ENCODE results near the gene C2orf76. TPM values are rescaled to one million over a fixed set of nuclear protein-coding genes. Genes with fewer than 3 reads are reported as not detected.
A peak's percentile ranks its signal among the peaks of the same experiment; 100 is the strongest.
"Not testable (repeated sequence)": the region's sequence is repeated elsewhere in the genome, so short reads cannot be mapped to it uniquely, and the experiment has no call there.

Gene C2orf76
- total RNA-seq, 2 experiments from 2014 or later, result 12.3 to 15.6 TPM

- no peaks in the 10 kb centered on the region for H3K4me1 Mint-ChIP-seq
- H3K4me3 Mint-ChIP-seq, result no peak overlapping the region
Measured at GRCh38 chr2:119282996-119283511, 83.6 kb downstream of the C2orf76 start.

GRCh38 chr2:119282146-119282995 lies 84.3 kb downstream of the C2orf76 start:
- DNase-seq, result no peak
- H3K27me3 Mint-ChIP-seq, result no peaks in the 10 kb centered on the region
- H3K27ac Mint-ChIP-seq, result no peak overlapping the region
- no peaks in the 10 kb centered on the region for H3K9me3 Mint-ChIP-seq
- H3K4me3 Mint-ChIP-seq, result no peak overlapping the region
- no peaks in the 10 kb centered on the region for H3K36me3 Mint-ChIP-seq
- no peaks in the 10 kb centered on the region for H3K4me1 Mint-ChIP-seq

More at GRCh38 chr2:119282996-119283511, 83.6 kb downstream of the C2orf76 start:
- no peak for DNase-seq
- H3K9me3 Mint-ChIP-seq, result no peaks in the 10 kb centered on the region
- H3K36me3 Mint-ChIP-seq, result no peaks in the 10 kb centered on the region
- no peaks in the 10 kb centered on the region for H3K27me3 Mint-ChIP-seq
- H3K27ac Mint-ChIP-seq, result no peak overlapping the region

- no peak overlapping the region for H3K27ac Mint-ChIP-seq
- no peaks in the 10 kb centered on the region for H3K36me3 Mint-ChIP-seq
- no peaks in the 10 kb centered on the region for H3K4me1 Mint-ChIP-seq
- no peak for DNase-seq
- H3K4me3 Mint-ChIP-seq, result no peak overlapping the region
- H3K27me3 Mint-ChIP-seq, result no peaks in the 10 kb centered on the region
- H3K9me3 Mint-ChIP-seq, result no peaks in the 10 kb centered on the region
Measured at GRCh38 chr2:119280680-119281079, 86.0 kb downstream of the C2orf76 start.

- H3K27me3 Mint-ChIP-seq, result no peaks in the 10 kb centered on the region
- H3K4me3 Mint-ChIP-seq, result no peak overlapping the region
- no peaks in the 10 kb centered on the region for H3K9me3 Mint-ChIP-seq
- no peak overlapping the region for H3K27ac Mint-ChIP-seq
- H3K36me3 Mint-ChIP-seq, result no peaks in the 10 kb centered on the region
- DNase-seq, result no peak
- no peaks in the 10 kb centered on the region for H3K4me1 Mint-ChIP-seq
Measured at GRCh38 chr2:119279666-119280065, 87.0 kb downstream of the C2orf76 start.

GRCh38 chr2:119278946-119279345 lies 87.7 kb downstream of the C2orf76 start:
- no peak for DNase-seq
- Mint-ChIP-seq H3K27ac (no peak overlapping the region), H3K9me3 (no peaks in the 10 kb centered on the region), H3K27me3 (no peaks in the 10 kb centered on the region), H3K4me3 (no peak overlapping the region), H3K36me3 (no peaks in the 10 kb centered on the region), H3K4me1 (no peaks in the 10 kb centered on the region)

- H3K4me3 Mint-ChIP-seq, H3K4me1 Mint-ChIP-seq, H3K27me3 Mint-ChIP-seq, DNase-seq, H3K27ac Mint-ChIP-seq, H3K9me3 Mint-ChIP-seq, H3K36me3 Mint-ChIP-seq: not testable (repeated sequence)
Measured at GRCh38 chr2:119278385-119278784, 88.2 kb downstream of the C2orf76 start.

- H3K27ac Mint-ChIP-seq, result no peak overlapping the region
- no peak overlapping the region for H3K4me3 Mint-ChIP-seq
- peaks cover 2% of the 10 kb centered on the region for H3K9me3 Mint-ChIP-seq
- H3K4me1 Mint-ChIP-seq, result no peaks in the 10 kb centered on the region
- DNase-seq, result no peak
- no peaks in the 10 kb centered on the region for H3K27me3 Mint-ChIP-seq
- H3K36me3 Mint-ChIP-seq, result no peaks in the 10 kb centered on the region
Measured at GRCh38 chr2:119276864-119277263, 89.8 kb downstream of the C2orf76 start.

- DNase-seq, result no peak
- peaks cover 2% of the 10 kb centered on the region for H3K36me3 Mint-ChIP-seq
- H3K27ac Mint-ChIP-seq, result no peak overlapping the region
- H3K4me3 Mint-ChIP-seq, result no peak overlapping the region
- peaks cover 3% of the 10 kb centered on the region for H3K9me3 Mint-ChIP-seq
- H3K27me3 Mint-ChIP-seq, result no peaks in the 10 kb centered on the region
- H3K4me1 Mint-ChIP-seq, result no peaks in the 10 kb centered on the region
Measured at GRCh38 chr2:119267604-119268003, 99.0 kb downstream of the C2orf76 start.

GRCh38 chr2:119266091-119266589 lies 100.5 kb downstream of the C2orf76 start:
- Mint-ChIP-seq H3K36me3 (peaks cover 2% of the 10 kb centered on the region), H3K9me3 (no peaks in the 10 kb centered on the region), H3K27me3 (no peaks in the 10 kb centered on the region), H3K27ac (no peak overlapping the region), H3K4me3 (no peak overlapping the region), H3K4me1 (no peaks in the 10 kb centered on the region)
- no peak for DNase-seq

GRCh38 chr2:119265693-119266066 lies 101.0 kb downstream of the C2orf76 start:
- H3K4me3 Mint-ChIP-seq, result no peak overlapping the region
- H3K9me3 Mint-ChIP-seq, result no peaks in the 10 kb centered on the region
- no peak for DNase-seq
- no peaks in the 10 kb centered on the region for H3K27me3 Mint-ChIP-seq
- H3K27ac Mint-ChIP-seq, result no peak overlapping the region
- H3K36me3 Mint-ChIP-seq, result peaks cover 2% of the 10 kb centered on the region
- H3K4me1 Mint-ChIP-seq, result no peaks in the 10 kb centered on the region

GRCh38 chr2:119264781-119265692 lies 101.6 kb downstream of the C2orf76 start:
- Mint-ChIP-seq H3K9me3 (no peaks in the 10 kb centered on the region), H3K4me1 (no peaks in the 10 kb centered on the region), H3K36me3 (peaks cover 2% of the 10 kb centered on the region), H3K4me3 (no peak overlapping the region), H3K27me3 (no peaks in the 10 kb centered on the region), H3K27ac (no peak overlapping the region)
- peak; percentile 27 for DNase-seq

GRCh38 chr2:119263656-119264055 lies 103.0 kb downstream of the C2orf76 start:
- no peaks in the 10 kb centered on the region for H3K4me1 Mint-ChIP-seq
- H3K36me3 Mint-ChIP-seq, result no peaks in the 10 kb centered on the region
- no peak for DNase-seq
- no peak overlapping the region for H3K27ac Mint-ChIP-seq
- no peak overlapping the region for H3K4me3 Mint-ChIP-seq
- H3K9me3 Mint-ChIP-seq, result no peaks in the 10 kb centered on the region
- H3K27me3 Mint-ChIP-seq, result no peaks in the 10 kb centered on the region

GRCh38 chr2:119263025-119263424 lies 103.6 kb downstream of the C2orf76 start:
- no peaks in the 10 kb centered on the region for H3K36me3 Mint-ChIP-seq
- DNase-seq, result no peak

GRCh38 chr2:119261493-119262225 lies 105.0 kb downstream of the C2orf76 start:
- H3K9me3 Mint-ChIP-seq, result no peaks in the 10 kb centered on the region
- H3K27ac Mint-ChIP-seq, result no peak overlapping the region
- no peaks in the 10 kb centered on the region for H3K4me1 Mint-ChIP-seq
- no peaks in the 10 kb centered on the region for H3K27me3 Mint-ChIP-seq
- no peak for DNase-seq
- H3K36me3 Mint-ChIP-seq, result no peaks in the 10 kb centered on the region
- H3K4me3 Mint-ChIP-seq, result no peak overlapping the region

More at GRCh38 chr2:119263025-119263424, 103.6 kb downstream of the C2orf76 start:
- no peaks in the 10 kb centered on the region for H3K27me3 Mint-ChIP-seq
- no peaks in the 10 kb centered on the region for H3K4me1 Mint-ChIP-seq
- no peaks in the 10 kb centered on the region for H3K9me3 Mint-ChIP-seq
- H3K4me3 Mint-ChIP-seq, result no peak overlapping the region
- H3K27ac Mint-ChIP-seq, result no peak overlapping the region
